Activated CD4-positive, CD25-positive, alpha-beta regulatory T cell (primary cell): Measurements from ENCODE around the gene PLGRKT.
"Not testable (repeated sequence)": the region's sequence is repeated elsewhere in the genome, so short reads cannot be mapped to it uniquely, and the experiment has no call there.

Source experiments
- DNase-seq, 4 experiments: peaks; one replicate each; lab custom pipeline; 2025; lab: John Stamatoyannopoulos, UW

PLGRKT gene

GRCh38 chr9:5452286-5452609 is 14.5 kb upstream of the PLGRKT start:
- no peak for DNase-seq

- peak; percentile 38 to 52 (median 46) for DNase-seq
Measured at GRCh38 chr9:5450359-5451091, 12.8 kb upstream of the PLGRKT start, which contains the start of gene CD274. Gene CD274 (plus strand): TSS chr9:5450542. CDS start chr9:5456114, 5,572 bp downstream.

- no peak for DNase-seq
Measured at GRCh38 chr9:5449521-5450358, 12.0 kb upstream of the PLGRKT start.

GRCh38 chr9:5448461-5449435 is 11.0 kb upstream of the PLGRKT start:
- no peak for DNase-seq

GRCh38 chr9:5448016-5448415 is 10.3 kb upstream of the PLGRKT start:
- no peak for DNase-seq

GRCh38 chr9:5447337-5447736 is 9.6 kb upstream of the PLGRKT start:
- DNase-seq, result no peak

- no peak for DNase-seq
Measured at GRCh38 chr9:5446451-5447236, 8.9 kb upstream of the PLGRKT start.

DNA sequence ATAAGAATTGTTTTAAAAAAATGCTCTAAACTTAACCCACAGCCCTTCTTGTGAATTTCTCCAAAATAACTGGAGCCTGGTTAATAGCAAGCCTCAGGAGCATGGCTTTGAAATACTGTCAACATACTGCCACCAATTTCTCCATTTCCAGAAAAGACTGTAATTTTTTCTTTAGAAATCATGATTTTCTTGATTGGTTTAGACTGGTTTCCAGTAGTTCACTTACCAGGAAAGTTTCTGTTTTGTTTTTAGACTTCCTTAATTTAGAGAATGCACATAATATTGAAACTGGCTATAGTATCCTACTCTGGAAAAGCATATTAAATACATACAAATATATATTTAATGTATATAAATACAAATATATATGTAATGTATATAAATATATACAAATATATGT is 8.2 kb upstream of the PLGRKT start:
- DNase-seq, result no peak

- DNase-seq, result not testable (repeated sequence)
Measured at GRCh38 chr9:5445096-5445495, 7.4 kb upstream of the PLGRKT start.

- DNase-seq, result no peak
Measured at GRCh38 chr9:5443850-5444249, 6.1 kb upstream of the PLGRKT start.

DNA sequence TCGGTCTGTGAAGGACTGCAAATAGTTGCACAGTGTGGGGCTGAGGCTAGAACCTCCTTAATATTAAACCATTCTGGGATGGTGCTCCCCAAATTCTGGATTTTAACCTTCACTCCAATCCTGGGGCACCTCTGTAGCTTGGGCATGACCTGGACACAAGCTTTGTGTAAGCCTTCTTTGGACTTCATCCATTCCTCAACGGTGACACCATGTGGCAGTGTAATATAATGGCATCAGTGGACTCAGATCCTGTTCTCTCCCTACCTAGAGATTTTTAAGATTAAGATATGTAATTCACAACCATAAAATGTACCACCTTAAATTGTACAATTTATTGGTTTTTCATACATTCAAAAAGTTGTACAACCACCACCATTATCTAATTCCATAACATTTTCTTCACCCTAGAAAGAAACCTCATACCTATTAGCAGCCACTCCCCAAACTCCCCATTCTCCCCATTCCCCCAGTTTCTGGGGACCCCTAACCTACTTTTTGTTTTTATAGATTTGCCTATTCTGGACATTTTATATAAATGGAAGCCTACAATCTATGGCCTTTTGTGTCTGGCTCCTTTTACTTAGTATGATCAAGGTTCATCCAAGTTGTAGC is 4.8 kb upstream of the PLGRKT start:
- no peak for DNase-seq

- DNase-seq, result no peak
Measured at GRCh38 chr9:5441043-5441442, 3.3 kb upstream of the PLGRKT start.

DNA sequence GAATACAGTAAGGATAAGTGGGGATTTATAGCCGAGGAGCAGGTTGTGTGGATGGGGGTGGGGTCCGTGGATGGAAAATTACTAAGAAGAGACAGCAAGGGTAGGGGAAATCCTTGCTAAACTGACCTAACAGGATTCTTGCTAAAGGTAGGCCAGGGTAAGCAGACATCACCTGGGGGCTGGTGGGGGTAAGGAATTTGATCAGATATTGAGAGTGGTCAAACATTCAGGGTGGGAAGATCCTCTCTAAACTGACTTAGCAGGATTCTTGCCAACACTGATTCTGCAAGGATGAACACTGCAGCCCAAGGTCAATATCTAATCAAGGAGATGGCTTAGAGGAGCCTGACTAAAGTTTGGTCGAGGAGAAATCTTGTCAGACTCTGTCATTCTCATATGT is 2.7 kb upstream of the PLGRKT start:
- DNase-seq, result no peak

DNA sequence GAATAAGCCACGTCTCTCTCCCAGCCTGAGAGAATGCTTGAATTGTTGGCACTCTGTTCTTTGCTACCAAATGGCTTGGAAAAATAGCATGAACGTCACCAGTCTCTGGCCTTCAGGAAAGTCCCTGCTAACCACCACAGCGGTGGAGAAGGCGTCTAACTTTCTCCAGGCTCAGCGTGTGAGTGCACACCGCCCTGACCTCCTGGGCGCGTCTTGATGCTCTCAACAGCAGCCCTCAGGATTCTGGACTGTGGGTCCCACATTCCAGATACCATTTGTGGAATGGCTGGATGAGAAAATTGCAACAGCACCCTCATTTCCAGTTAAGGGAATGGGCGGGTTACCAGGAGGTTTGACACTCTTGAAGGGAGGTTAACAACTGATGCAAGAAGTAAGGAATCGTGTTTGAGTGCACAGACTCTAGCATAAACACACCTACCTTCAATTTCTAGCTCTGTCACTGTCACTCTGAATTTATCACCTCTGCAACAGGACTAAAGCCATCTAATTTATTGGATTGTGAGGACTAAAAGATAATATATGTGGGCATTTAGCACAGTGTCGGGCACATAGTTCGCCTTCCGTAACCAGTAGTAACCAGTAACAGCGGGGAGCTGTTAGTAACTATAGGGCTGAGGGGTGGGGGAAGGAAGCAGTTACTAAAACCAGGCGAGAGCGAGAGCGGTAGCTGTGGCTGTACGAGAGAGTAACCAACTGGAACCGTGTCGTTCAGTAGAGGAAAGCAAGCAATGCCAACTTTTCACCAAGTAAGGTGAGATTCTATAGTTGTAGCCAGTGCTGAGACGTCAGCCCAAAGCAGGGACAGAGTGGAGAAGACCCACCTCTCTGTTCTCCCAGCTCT is 807 bp upstream of the PLGRKT start:
- no peak for DNase-seq

DNA sequence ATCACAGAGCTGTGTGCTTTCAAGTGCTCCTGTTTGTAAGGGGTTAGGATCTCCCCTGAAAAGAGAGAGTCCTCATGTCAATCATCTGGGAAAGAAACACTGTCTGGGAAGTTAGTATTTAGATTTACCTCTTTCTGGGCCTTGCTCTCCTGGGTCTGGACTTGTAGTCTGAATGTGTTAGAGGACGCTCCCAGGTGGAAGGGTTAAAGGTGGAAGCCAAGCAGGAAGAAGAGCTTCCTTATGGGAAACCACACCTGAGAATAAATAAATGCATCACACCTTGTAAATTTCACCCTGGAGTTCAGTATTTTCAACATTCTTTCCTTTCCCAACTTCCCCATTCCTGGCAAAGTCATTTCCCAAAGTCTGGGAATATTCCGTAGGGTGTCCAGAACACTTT is 1.3 kb downstream of the PLGRKT start:
- DNase-seq, result no peak

- no peak for DNase-seq
Measured at GRCh38 chr9:5435912-5436311, 1.8 kb downstream of the PLGRKT start.

GRCh38 chr9:5433841-5434810 is 3.6 kb downstream of the PLGRKT start:
- not testable (repeated sequence) for DNase-seq

GRCh38 chr9:5433328-5433727 is 4.4 kb downstream of the PLGRKT start:
- not testable (repeated sequence) for DNase-seq

- DNase-seq, result not testable (repeated sequence)
Measured at GRCh38 chr9:5432890-5433289, 4.8 kb downstream of the PLGRKT start.
